Measurements from ENCODE around the gene ATP10B.
"Not testable (repeated sequence)": the region's sequence is repeated elsewhere in the genome, so short reads cannot be mapped to it uniquely, and the experiment has no call there.

ATP10B gene, protein sequence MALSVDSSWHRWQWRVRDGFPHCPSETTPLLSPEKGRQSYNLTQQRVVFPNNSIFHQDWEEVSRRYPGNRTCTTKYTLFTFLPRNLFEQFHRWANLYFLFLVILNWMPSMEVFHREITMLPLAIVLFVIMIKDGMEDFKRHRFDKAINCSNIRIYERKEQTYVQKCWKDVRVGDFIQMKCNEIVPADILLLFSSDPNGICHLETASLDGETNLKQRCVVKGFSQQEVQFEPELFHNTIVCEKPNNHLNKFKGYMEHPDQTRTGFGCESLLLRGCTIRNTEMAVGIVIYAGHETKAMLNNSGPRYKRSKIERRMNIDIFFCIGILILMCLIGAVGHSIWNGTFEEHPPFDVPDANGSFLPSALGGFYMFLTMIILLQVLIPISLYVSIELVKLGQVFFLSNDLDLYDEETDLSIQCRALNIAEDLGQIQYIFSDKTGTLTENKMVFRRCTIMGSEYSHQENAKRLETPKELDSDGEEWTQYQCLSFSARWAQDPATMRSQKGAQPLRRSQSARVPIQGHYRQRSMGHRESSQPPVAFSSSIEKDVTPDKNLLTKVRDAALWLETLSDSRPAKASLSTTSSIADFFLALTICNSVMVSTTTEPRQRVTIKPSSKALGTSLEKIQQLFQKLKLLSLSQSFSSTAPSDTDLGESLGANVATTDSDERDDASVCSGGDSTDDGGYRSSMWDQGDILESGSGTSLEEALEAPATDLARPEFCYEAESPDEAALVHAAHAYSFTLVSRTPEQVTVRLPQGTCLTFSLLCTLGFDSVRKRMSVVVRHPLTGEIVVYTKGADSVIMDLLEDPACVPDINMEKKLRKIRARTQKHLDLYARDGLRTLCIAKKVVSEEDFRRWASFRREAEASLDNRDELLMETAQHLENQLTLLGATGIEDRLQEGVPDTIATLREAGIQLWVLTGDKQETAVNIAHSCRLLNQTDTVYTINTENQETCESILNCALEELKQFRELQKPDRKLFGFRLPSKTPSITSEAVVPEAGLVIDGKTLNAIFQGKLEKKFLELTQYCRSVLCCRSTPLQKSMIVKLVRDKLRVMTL (N-terminal part only)

GRCh38 chr5:160852049-160852448 is at the start of gene ATP10B:
ATP10B (minus strand) TSS chr5:160852211; CDS start chr5:160688074, 164,137 bp downstream.
- no peak for DNase-seq

GRCh38 chr5:160901656-160902055 is 49.6 kb upstream of the ATP10B start:
- DNase-seq, result no peak

DNA sequence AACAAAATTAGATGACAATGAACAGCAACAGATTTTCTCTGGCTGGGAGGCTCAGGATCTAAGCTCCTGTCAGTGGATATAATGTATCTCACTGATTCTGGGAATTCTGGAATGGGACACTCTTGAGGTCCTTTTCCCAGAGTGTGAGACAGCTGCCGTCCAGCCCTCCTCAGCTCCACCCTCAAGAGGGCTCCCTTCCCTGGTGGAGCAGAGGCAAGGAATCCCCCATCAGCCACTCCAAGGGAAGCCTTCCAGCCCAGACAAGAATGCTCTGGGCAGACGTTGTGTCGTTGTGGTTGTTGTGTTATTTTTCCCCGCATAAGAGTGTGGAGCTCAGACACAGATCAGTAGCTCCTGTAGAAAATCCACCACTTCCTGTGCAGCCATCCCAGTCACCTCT is 47.7 kb upstream of the ATP10B start:
- DNase-seq, result no peak

- not testable (repeated sequence) for DNase-seq
These were observed 41.4 kb upstream of the ATP10B start for GRCh38 chr5:160893180-160893964.

DNA sequence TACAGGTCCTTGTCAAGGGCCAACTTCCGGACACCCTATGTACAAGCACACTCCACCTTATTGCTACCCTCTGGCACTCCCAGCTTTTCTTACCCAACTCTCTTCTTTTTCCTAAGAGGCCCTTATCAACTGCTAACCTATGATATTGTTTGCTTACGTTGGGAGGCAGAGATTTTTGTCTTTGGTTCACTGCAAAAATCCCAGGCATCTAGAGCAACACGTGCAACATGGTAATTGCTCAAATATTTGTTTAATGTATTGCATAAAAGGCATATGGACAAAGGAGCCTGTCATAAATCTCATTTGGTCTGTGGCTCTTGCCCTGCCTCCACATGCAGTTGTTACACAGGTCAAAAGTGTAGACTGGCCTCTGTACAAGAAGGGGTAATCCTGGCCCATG is 35.8 kb upstream of the ATP10B start:
- no peak for DNase-seq

- DNase-seq, result not testable (repeated sequence)
These were observed 21.7 kb upstream of the ATP10B start for GRCh38 chr5:160873560-160874200.

DNA sequence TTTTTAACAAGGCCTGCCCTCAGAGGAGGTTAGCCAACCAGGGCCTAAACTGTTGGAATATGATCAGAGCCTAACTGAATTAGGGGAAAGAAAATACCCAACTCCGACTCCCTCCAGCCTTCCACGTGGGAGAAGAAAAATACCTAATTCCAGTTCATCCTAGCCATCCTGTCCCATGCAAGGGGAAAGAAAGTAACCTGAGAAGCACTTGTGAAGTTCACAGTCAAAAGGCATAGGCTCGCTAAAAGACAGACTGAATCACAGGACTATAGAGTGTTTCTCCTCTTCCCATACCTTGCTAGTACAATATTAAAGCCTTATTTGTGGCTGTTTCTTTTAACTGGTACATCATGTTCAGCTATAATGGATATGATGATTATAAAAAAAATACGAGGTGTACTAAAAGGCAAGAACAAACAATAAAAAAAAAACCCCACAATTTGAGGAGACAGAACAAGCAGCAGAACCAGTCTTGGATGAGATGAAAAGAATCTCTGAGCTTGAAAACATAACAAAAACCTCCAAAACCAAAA is 18.0 kb upstream of the ATP10B start:
- no peak for DNase-seq

DNA sequence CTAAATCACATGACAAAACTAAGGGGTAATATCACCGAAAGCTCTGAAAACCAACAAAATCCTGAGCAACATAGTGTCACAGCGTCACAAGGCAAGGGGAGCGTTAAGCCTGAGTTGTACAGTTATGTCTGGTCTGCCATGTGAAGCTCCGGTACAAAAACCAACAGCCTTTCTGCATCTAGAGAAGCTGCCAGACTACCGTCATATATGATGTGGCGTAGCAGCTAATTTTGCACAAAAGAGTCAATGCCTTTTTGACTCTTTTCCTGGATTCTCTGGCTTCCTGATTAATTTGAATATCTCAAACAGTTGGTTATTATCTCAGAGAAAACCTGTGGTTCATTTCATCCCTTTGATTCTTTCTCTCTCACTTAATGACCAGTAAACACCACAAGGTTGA is 16.0 kb upstream of the ATP10B start:
- DNase-seq, result no peak

- DNase-seq, result no peak
These were observed 560 bp downstream of the ATP10B start for GRCh38 chr5:160851451-160851850.

- no peak for DNase-seq
These were observed 1.6 kb downstream of the ATP10B start for GRCh38 chr5:160850421-160850820.

GRCh38 chr5:160847526-160848085 is 4.4 kb downstream of the ATP10B start:
- no peak for DNase-seq

DNA sequence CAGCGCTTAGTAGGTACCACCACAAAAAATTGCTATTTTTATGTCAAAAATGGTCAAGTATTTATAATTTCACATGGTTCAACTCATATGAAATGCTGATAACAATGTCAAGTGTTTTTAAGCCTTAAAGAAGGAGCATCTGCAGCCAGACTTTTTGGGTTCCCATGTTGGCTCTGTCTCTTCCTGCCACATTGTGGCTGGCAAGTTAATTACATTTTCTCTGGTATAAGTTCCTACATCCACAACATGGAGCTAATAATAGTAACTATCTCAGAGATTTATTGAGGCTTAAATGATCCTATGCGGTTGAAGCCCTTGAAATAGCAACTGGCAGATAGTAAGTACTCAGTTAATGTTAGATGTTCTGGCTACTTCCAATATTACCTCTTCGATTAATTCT is 5.4 kb downstream of the ATP10B start:
- DNase-seq, result no peak

- DNase-seq, result no peak
These were observed 7.8 kb downstream of the ATP10B start for GRCh38 chr5:160844177-160844576.

DNA sequence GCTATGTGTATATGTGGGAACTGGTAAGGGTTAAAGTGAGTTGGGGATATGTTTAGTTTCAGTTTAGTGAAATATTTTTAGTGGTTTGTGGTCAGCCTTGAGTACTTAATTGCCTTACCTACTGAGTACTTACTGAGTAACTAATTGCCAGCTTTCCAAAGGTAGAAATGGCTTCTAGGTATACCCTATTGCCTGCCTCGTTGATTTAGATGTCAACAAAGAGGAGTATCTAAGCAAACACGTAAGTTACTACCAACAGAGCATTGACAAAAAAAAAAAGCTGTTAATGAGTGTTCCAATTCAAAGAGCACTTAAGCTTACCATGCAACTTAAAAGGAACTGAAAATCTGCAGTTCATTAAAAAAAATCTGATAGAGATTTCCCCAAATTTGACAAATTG is 8.8 kb downstream of the ATP10B start:
- DNase-seq, result no peak

DNA sequence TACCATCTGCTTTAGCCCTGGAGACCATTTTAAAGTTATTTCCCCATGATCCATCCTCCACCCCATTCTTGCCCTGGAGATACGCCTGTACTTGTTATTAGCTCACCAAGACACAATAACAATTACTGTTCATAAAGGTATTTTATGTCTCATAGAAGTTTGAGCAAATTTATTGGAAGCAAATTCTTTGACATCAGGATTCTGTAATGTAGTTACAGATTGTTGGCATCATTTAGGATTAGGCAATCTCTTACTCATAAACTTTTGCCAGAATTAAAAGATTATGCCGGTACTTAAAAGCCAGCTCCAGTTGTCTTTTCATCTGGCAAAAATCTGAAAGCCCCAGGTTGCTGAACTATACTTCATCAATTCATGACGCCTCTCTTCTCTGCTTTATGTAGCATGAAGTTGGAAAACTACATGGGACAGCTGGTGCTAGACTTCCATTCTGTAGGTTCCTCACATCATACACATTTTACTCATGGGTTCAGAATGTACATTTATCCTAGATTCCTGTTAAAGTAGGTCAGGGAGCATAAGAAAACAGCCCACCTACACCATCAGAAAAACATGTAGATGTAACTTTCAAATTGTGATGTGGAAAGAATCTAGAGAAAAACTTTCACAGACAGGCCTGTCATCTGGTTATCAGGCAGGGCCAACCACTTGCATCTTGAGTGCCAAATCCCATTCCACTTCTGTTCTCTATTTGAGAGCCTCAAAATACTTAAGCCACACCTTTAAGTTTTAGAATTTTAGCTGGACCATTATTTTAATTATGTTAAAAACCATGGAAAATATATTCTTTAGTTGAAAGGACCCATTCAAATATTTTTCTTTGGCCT is 14.0 kb downstream of the ATP10B start:
- DNase-seq, result no peak

DNA sequence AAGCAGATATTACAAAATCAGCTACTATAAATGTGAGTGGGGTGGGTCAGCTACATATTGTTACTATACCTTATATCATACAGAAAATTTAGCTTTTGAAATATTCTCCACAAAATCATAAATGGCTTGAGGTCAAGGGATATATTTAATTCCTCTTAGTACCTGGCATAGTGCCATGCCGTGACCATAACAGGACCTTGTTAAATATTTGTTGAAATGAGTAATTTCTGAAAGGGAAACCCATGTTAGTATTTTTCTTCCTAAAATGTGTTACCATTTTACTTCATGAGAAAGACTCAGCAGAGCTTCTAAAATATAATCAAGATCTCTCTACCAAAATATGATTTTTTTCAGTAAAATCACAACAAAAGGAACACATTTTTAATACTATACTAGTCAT is 14.8 kb downstream of the ATP10B start:
- no peak for DNase-seq

- DNase-seq, result no peak
These were observed 16.0 kb downstream of the ATP10B start for GRCh38 chr5:160835818-160836528.

GRCh38 chr5:160835376-160835775 is 16.6 kb downstream of the ATP10B start:
- no peak for DNase-seq

- DNase-seq, result no peak
These were observed 18.2 kb downstream of the ATP10B start for GRCh38 chr5:160833806-160834205.

- DNase-seq, result no peak
These were observed 20.2 kb downstream of the ATP10B start for GRCh38 chr5:160831801-160832200.
